Activated CD4-positive, CD25-positive, alpha-beta regulatory T cell treated with anti-CD3 and anti-CD28 coated beads, Interleukin-2, amount 50 U/mL, for 72 hours (primary cell): ENCODE measurements around the gene CHKA.

Source experiments
- DNase-seq: peaks from one replicate; pipeline ENCODE4 v3.0.0; 2021

CHKA gene

DNA sequence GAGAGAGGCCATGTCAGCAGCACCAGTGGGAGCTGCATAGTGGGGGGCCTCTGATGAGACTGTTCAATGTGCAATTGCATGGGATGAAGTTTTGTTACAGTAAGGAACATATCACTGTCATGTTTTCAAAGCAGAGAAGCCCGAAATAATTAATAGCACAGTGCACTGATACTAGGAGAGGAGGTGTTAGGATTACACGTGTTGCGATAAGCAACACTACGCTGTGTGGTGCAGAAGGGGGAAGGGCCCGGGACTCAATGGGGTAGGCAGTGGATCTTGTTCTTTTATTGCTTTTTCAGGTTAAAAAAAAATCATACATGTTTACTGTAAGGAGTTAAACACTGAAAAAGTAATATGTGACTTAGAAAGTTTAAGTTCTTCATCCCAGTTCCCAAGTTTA is 53.2 kb downstream of the CHKA start:
- DNase-seq: no peak

GRCh38 chr11:68066742-68067141 is 54.4 kb downstream of the CHKA start:
- no peak for DNase-seq

DNA sequence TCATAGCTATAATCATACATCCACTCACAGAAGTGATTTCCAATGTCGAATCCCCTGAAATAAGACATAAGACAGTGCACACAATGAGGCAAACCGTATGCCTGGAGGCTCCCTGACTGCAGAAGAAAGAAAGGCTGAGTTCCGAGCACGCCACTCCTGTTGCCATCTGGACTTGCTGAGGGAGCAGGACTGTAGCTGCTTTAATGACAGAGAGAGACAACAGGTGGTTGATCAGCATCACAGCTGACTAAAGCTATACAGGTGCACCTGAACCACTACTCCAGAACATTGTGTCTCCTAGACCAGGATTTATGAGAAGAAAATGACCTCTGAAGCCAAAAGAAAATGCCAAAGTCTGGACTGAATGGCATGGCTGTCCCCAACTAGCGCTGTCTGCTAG is 55.3 kb downstream of the CHKA start:
- DNase-seq: no peak

- no peak for DNase-seq
Observed at GRCh38 chr11:68064926-68065325, 56.3 kb downstream of the CHKA start.

DNA sequence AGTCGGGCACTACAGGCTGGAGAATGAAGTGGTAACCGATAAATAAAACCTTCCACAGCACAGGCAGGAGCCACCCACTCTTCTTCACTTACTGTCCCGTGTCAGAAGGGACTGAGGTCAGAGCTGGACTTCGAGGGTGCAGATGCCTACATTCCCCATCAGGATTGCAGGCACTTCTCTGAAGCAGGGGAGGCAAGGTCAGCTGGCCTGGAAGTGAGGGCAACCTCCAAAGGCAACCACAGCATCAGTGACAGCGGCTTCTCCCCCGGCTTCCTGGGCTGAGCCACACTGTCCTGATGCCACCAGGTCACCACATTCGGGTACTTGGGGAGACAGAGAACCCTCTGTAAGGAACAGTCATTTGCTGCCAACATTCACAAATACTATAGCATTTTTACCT is 59.7 kb downstream of the CHKA start:
- no peak for DNase-seq

DNA sequence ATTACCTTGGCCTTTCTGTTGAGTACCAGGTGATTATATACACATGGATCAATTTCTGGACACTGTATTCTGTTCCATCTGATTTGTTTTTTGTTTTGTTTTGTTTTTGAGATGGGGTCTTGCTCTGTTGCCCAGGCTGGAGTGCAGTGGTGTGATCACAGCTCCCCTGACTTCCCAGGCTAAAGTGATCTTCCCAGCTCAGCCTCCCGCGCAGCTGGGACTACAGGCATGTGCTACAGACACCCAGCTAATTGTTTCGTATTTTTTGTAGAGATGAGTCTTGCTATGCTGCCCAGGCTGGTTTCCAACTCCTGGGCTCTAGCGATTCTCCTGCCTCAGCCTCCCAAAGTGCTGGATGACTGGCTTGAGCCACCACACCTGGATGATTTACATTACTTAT is 63.4 kb downstream of the CHKA start:
- no peak for DNase-seq

- no peak for DNase-seq
Observed at GRCh38 chr11:68056317-68057285, 64.6 kb downstream of the CHKA start.

DNA sequence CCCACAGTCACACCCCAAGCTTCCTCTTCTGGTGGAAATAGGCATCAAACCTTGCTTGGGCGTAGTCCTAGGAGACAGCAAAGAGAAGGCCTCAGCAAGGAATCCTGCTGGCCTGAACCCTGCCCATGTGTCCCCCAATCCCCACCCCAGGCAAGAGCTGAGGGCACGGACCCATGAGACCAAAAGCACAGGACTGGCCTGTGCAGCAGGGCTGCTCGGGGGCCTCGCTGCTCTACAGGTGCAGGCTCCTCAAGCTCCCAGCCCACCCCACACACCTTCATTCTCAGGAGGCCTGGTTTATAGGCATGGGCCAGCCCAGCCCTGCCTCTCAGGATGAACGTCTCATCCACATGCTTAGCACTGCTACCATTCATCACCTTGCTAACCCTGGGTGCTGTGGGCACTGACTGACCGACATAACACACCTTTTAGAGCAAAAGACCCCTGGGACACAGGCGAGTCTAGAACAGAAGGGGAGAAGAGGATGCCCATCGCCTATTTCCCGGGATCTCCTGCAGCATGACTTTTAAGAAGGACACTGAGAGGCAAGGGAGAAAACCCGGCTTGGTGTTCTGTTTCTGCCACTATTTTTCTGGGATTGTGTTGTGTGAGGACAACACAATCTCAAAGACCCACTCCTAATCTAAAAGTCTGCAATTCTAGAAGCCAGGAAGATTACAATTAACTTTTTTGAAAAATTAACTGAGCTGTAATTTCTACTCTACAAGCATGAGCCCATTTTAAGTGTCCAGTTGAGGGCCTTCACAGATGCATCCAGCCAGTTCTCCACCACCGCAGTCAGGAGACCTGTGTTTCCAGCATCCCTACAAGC is 67.0 kb downstream of the CHKA start:
- DNase-seq: no peak

- DNase-seq: no peak
Observed at GRCh38 chr11:68053117-68053516, 68.1 kb downstream of the CHKA start.

- DNase-seq: no peak
Observed at GRCh38 chr11:68052137-68052873, 68.9 kb downstream of the CHKA start.

- no peak for DNase-seq
Observed at GRCh38 chr11:68051191-68052136, 69.7 kb downstream of the CHKA start.

DNA sequence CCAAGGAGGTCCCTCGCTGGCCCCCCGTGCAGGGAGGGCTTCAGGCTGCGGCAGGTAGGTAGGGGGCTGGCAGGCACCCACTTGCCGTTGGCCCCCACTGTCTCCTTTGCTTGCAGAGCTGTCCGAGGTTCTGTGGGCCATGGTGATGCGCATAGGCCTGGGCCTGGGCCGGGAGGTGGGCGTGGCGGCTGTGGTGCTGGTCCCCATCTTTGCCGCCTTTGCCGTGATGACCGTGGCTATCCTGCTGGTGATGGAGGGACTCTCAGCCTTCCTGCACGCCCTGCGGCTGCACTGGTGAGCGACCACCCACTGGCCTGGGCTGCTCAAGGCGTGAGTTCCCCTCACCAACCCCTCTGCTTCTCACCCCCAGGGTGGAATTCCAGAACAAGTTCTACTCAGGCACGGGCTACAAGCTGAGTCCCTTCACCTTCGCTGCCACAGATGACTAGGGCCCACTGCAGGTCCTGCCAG is 70.8 kb downstream of the CHKA start:
- no peak for DNase-seq

DNA sequence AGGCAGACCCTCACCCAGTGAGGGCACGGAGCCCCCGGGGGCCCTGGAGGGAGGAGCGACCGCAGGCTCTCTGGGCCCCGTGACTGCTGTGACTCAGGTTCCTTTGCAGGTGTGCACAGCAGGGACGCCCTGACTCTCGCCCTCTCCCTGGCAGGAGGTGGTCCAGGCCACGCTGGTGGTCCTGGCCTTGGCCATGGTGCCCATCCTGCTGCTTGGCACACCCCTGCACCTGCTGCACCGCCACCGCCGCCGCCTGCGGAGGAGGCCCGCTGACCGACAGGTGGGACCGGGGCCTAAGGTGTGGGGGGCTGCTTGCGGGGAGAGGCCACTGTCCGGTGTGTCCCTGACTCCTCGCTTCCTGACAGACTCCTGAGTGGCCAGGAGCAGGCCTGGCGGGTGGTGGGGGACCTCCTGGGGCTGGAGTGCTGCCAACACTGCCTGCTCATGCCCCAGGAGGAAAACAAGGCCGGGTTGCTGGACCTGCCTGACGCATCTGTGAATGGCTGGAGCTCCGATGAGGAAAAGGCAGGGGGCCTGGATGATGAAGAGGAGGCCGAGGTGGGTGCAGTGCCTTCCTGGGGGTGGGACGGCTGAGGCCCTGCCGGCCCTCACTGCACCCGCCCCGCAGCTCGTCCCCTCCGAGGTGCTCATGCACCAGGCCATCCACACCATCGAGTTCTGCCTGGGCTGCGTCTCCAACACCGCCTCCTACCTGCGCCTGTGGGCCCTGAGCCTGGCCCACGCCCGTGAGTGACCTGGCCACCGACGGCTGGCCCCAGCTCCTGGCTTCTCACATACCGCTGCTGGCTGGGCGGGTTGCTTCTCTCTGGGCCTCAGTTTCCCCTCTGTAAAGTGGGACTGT is 71.4 kb downstream of the CHKA start:
- DNase-seq: no peak

DNA sequence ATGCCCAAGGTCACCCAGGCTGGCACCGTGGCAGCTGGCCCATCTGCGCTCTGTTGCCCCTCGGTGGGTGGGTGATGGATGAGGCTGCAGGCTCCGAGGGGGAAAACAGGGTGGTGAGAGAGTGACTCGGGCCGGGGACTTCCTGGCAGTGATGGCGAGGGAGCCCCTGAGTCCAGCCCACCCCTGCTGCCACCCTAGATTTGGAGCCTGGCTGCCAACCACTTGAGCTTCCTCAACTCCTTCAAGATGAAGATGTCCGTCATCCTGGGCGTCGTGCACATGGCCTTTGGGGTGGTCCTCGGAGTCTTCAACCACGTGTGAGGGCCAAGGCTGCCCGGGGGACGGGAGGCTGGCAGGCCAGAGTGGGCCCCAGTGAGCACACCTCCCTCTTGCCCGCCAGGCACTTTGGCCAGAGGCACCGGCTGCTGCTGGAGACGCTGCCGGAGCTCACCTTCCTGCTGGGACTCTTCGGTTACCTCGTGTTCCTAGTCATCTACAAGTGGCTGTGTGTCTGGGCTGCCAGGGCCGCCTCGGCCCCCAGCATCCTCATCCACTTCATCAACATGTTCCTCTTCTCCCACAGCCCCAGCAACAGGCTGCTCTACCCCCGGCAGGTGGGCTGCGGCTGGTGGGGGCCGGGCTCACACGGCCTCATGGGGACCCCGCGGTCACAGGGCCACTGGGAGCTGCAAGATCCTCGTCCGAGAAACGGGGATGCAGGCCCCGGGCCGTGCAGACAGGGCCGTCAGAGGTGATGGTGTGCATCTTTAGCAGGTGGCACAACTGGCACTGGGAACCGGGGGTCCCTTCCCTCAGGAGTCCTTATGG is 72.3 kb downstream of the CHKA start:
- no peak for DNase-seq

- DNase-seq: no peak
Observed at GRCh38 chr11:68047437-68048290, 73.5 kb downstream of the CHKA start.

DNA sequence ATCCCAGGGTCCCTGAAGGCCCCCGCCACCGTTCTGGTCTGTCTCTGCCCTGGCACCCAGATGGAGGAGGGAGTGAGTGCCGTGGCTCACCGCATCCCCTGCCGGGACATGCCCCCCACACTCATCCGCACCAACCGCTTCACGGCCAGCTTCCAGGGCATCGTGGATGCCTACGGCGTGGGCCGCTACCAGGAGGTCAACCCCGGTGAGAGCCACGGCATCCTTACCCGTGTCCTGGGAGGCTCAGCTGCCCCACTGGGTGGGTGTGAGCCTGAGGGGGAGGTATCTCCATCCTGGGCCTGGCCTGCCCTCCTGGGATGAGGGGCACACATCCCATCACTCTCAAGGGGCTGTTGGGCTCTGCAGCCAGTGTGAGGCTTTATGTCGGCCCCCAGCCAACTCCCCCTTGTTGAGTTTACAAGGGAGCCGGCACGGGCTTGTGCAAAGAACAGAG is 76.3 kb downstream of the CHKA start:
- no peak for DNase-seq

DNA sequence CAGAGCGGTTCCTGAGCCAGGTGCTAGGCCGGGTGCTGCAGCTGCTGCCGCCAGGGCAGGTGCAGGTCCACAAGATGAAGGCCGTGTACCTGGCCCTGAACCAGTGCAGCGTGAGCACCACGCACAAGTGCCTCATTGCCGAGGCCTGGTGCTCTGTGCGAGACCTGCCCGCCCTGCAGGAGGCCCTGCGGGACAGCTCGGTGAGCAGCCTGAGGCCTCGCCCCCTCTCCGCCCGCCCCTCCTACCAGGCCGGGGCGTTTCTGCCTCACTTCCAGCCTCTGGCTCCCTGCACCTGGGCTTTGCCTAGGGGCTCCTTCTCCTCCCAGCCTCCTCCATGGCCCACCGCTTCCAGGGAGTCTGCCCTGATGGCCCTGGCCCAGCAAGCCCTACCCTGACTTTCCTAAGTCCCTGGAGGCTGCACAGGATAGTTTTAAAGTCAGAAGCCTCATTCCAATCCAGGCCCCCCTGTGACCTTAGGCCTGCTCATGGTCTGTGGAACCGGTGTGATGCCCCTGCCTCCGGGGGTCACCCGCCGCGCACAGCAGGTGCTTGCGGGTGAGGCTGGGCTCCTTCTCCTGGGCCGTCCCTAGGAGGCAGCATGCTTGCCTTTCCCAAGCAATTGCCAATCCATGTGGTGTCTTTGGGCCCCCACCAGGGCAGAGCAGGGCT is 76.9 kb downstream of the CHKA start:
- no peak for DNase-seq
